GM12878 (cell line): ENCODE measurements around the gene LRRC59. TPM values are rescaled to one million over a fixed set of nuclear protein-coding genes. Genes with fewer than 3 reads are reported as not detected.
A peak's percentile ranks its signal among the peaks of the same experiment; 100 is the strongest.

Source experiments
- ATAC-seq: fragments of 200-7000 bp; cut with Tn5 transposase; 3 replicates; pipeline ENCODE4 v1.9.1; 2020; ENCODE audit warnings: mild to moderate bottlenecking, moderate library complexity
- BruUV-seq: library from RNA; stranded (reverse); fragments of 400-500 nt; replicated peaks from 2 replicates; lab custom pipeline; 2021; lab: Mats Ljungman, UMichigan
- CTCF ChIA-PET: fragments of 300-600 bp; sonication (Branson Sonifier 250); formaldehyde crosslinking; extraction: SDS; loops from one replicate; lab custom pipeline; 2021; ENCODE audit warnings: inconsistent platforms; lab: Yijun Ruan, JAX
- POLR2A ChIA-PET: fragments of 350-600 bp; formaldehyde crosslinking; extraction: SDS; loops from one replicate; lab custom pipeline; 2021; ENCODE audit warnings: inconsistent platforms; lab: Charles Lee
- RAD21 ChIA-PET: fragments of 300-600 bp; sonication (Branson Sonifier 250); formaldehyde crosslinking; loops from one replicate; lab custom pipeline; 2023; ENCODE audit warnings: antibody characterized with exemption; ENCODE audit not compliant: unreplicated experiment; lab: Charles Lee
- SMC1A ChIA-PET: fragments of 300-600 bp; sonication (Branson Sonifier 250); formaldehyde crosslinking; loops from one replicate; lab custom pipeline; 2023; ENCODE audit not compliant: unreplicated experiment, uncharacterized antibody; lab: Charles Lee
- DNase-seq: peaks from one replicate; pipeline ENCODE4 v3.0.0-alpha.2; 2011; ENCODE audit warnings: low read depth, low spot score
- FAIRE-seq: peaks from 3 replicates; lab custom pipeline; 2011; peaks lifted over from hg19 to GRCh38; lab: Jason Lieb, UNC
- H2AFZ ChIP-seq: 2 replicates; pipeline ENCODE4 v1.6.0; 2011; ENCODE audit warnings: low read depth, low read length, control low read depth; ENCODE audit not compliant: control insufficient read depth
- H3K27ac ChIP-seq: 2 replicates; pipeline ENCODE4 v1.5.1; 2011; ENCODE audit warnings: control low read depth; ENCODE audit not compliant: control insufficient read depth, insufficient read depth
- H3K27me3 ChIP-seq, 2 experiments: replicated peaks in 1 of 2; 2 replicates each; pipeline versions ENCODE4 v1.6.0 to v1.6.1; 2011; ENCODE audit warnings: low read length in 1 of 2; ENCODE audit not compliant: control insufficient read depth in 2 of 2, insufficient read depth in 2 of 2
- H3K36me3 ChIP-seq, 2 experiments: 2 replicates each; pipeline ENCODE4 v1.5.1; 2011; ENCODE audit warnings: low read length in 1 of 2; ENCODE audit not compliant: control insufficient read depth in 2 of 2, insufficient read depth in 2 of 2
- H3K4me1 ChIP-seq: 2 replicates; pipeline ENCODE4 v1.6.1; 2011; ENCODE audit warnings: mild to moderate bottlenecking, low read length, moderate library complexity, mixed read lengths; ENCODE audit not compliant: control insufficient read depth, insufficient read depth
- H3K4me2 ChIP-seq: 2 replicates; pipeline ENCODE4 v1.6.0; 2011; ENCODE audit warnings: control low read depth; ENCODE audit not compliant: control insufficient read depth, insufficient read depth
- H3K4me3 ChIP-seq: fragments of 200-600 bp; sonication (generic); 2 replicates; pipeline ENCODE4 v1.5.1; 2016
- H3K79me2 ChIP-seq: 2 replicates; pipeline ENCODE4 v1.6.0; 2011; ENCODE audit warnings: low read length; ENCODE audit not compliant: control insufficient read depth, insufficient read depth
- H3K9ac ChIP-seq: 2 replicates; pipeline ENCODE4 v1.8.0; 2011; ENCODE audit warnings: low read length, control low read depth, mixed read lengths; ENCODE audit not compliant: control insufficient read depth, insufficient read depth
- H3K9me3 ChIP-seq: replicated peaks from 3 replicates; pipeline ENCODE4 v1.5.1; 2011; ENCODE audit warnings: mild to moderate bottlenecking, low read length; ENCODE audit not compliant: control insufficient read depth, insufficient read depth
- H4K20me1 ChIP-seq: 2 replicates; pipeline ENCODE4 v1.6.0; 2011; ENCODE audit not compliant: control insufficient read depth, insufficient read depth
- LARP7 ChIP-seq: fragments of 450-650 bp; IDR thresholded peaks from 2 replicates; pipeline ENCODE4 v1.6.1; 2017; ENCODE audit warnings: mild to moderate bottlenecking
- MTA2 ChIP-seq: fragments of 450-650 bp; IDR thresholded peaks from 2 replicates; pipeline ENCODE4 v1.6.1; 2016; ENCODE audit warnings: low read depth, mild to moderate bottlenecking, moderate library complexity
- STAT1 ChIP-seq: fragments of 450-650 bp; conservative IDR thresholded peaks from 2 replicates; pipeline ENCODE4 v1.6.1; 2014; ENCODE audit warnings: antibody characterized with exemption, mild to moderate bottlenecking
- ZNF24 ChIP-seq: fragments of 450-650 bp; IDR thresholded peaks from 2 replicates; pipeline ENCODE4 v1.6.1; 2017; ENCODE audit warnings: antibody characterized with exemption, mild to moderate bottlenecking
- WGBS: methylation state at CpG from one replicate; pipeline ENCODE4 v1.1.6; 2016; ENCODE audit warnings: low lambda C conversion rate; ENCODE audit not compliant: insufficient replicate concordance, insufficient coverage; ENCODE audit errors: missing lambda C conversion rate; 5-methylcytosine and 5-hydroxymethylcytosine counted together
- in situ Hi-C: fragments of 300-500 bp; cut with MboI; formaldehyde crosslinking; loops from 9 replicates; pipeline ENCODE4 v1.14.3; 2018; ENCODE audit warnings: mixed read lengths
- intact Hi-C: fragments of 100-400 bp; cut with micrococcal nuclease; formaldehyde crosslinking; loops from one replicate; pipeline ENCODE4 v1.14.2; 2022; ENCODE audit not compliant: unreplicated experiment
- polyA plus RNA-seq, 11 experiments: library from polyadenylated mRNA; depleted of rRNA in 4 of 11; unstranded in 6 of 11; stranded (reverse) in 5 of 11; fragments of >200 nt; fragmentation: Nextera tagmentation in 4 of 11; fragmentation: Illumina TruSeq in 1 of 11; extraction: Ambion mirVana in 4 of 11; extraction: Trizol in 1 of 11; gene quantifications; 1 replicate in 1 of 11; 2 replicates in 10 of 11; pipeline versions ENCODE4 v1.2.1 to v1.2.3, GENCODE V29; 2011 to 2016; ENCODE audit warnings: inconsistent platforms in 2 of 11, missing spikeins in 2 of 11, low read depth in 1 of 11
- total RNA-seq, 4 experiments: library from RNA; depleted of rRNA in 3 of 4; stranded (reverse); fragments of >200 nt in 3 of 4; fragmentation: Illumina TruSeq in 1 of 4; extraction: Trizol in 1 of 4; gene quantifications; 2 replicates each; pipeline versions ENCODE4 v1.2.1 to v1.2.3, GENCODE V29; 2013 to 2021
- TF ChIP-seq, protein P1 (sequence below): IDR thresholded peaks from 2 replicates; pipeline ENCODE4 v1.6.1; 2012; ENCODE audit warnings: improper control_type of control experiment, low read depth, low read length; ENCODE audit not compliant: insufficient replicate concordance

LRRC59 gene
- total and polyA plus RNA-seq, 10 of the 15 experiments (the other 5 are each of a cell fraction or from before 2014, with no cell fraction given): 8.8 to 82.2 (median 63.0) TPM

DNA sequence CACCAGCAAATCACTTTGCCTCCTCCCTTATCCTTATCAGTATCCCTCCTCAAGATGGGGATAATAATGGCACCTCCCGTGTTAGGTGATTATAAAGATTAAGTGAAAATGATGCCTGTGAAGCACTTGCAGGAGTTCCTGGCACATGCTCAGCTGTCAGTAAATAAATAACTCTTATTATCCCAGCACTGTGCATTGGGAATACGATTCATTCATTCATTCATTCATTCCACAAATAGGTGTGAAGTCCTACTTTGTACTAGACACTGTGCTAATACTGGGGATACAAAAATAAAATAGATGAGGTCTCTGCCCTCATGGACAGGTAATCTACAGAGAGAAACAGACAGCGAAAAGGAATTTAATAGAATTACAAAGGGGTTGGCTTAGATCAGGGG lies 49.4 kb downstream of the LRRC59 start:
- DNase-seq: no peak
- H3K27me3 ChIP-seq: no peaks in the 10 kb centered on the region
- peaks cover 5% of the 10 kb centered on the region for H3K79me2 ChIP-seq
- no peak overlapping the region for H3K27ac ChIP-seq
- no peak overlapping the region for H3K9ac ChIP-seq
- FAIRE-seq: no peak
- BruUV-seq: no TSS peak
- POLR2A ChIA-PET: interaction anchor here (0.6 kb wide), 2 partner anchors 12 to 50 kb away, joined by 3 to 5 read pairs; no protein-coding TSS in a partner anchor
- peaks cover 3% of the 10 kb centered on the region for H3K4me1 ChIP-seq
- H3K4me2 ChIP-seq: no peak overlapping the region
- CTCF ChIA-PET: interaction anchor here (1.2 to 8.0 kb wide), 2 partner anchors 14 to 39 kb away, joined by 3 to 68 read pairs; no protein-coding TSS in a partner anchor
- no peaks in the 10 kb centered on the region; a peak in 2 of 4 replicates for H3K36me3 ChIP-seq
- H4K20me1 ChIP-seq: no peaks in the 10 kb centered on the region
- 77% methylated on average over 3 of the region's 3 CpGs for WGBS
- in situ Hi-C loops (no loop called here), intact Hi-C loops (loop anchor here (5.0 kb wide), 2 partner anchors 41 to 129 kb away; partner anchors contain the start of gene RSAD1)
- H3K4me3 ChIP-seq: no peak overlapping the region
- SMC1A ChIA-PET: interaction anchor here (1.6 to 3.3 kb wide), 2 partner anchors 14 to 21 kb away, joined by 3 to 17 read pairs; no protein-coding TSS in a partner anchor
- H3K9me3 ChIP-seq: no peaks in the 10 kb centered on the region
- TF ChIP-seq, protein P1, sequence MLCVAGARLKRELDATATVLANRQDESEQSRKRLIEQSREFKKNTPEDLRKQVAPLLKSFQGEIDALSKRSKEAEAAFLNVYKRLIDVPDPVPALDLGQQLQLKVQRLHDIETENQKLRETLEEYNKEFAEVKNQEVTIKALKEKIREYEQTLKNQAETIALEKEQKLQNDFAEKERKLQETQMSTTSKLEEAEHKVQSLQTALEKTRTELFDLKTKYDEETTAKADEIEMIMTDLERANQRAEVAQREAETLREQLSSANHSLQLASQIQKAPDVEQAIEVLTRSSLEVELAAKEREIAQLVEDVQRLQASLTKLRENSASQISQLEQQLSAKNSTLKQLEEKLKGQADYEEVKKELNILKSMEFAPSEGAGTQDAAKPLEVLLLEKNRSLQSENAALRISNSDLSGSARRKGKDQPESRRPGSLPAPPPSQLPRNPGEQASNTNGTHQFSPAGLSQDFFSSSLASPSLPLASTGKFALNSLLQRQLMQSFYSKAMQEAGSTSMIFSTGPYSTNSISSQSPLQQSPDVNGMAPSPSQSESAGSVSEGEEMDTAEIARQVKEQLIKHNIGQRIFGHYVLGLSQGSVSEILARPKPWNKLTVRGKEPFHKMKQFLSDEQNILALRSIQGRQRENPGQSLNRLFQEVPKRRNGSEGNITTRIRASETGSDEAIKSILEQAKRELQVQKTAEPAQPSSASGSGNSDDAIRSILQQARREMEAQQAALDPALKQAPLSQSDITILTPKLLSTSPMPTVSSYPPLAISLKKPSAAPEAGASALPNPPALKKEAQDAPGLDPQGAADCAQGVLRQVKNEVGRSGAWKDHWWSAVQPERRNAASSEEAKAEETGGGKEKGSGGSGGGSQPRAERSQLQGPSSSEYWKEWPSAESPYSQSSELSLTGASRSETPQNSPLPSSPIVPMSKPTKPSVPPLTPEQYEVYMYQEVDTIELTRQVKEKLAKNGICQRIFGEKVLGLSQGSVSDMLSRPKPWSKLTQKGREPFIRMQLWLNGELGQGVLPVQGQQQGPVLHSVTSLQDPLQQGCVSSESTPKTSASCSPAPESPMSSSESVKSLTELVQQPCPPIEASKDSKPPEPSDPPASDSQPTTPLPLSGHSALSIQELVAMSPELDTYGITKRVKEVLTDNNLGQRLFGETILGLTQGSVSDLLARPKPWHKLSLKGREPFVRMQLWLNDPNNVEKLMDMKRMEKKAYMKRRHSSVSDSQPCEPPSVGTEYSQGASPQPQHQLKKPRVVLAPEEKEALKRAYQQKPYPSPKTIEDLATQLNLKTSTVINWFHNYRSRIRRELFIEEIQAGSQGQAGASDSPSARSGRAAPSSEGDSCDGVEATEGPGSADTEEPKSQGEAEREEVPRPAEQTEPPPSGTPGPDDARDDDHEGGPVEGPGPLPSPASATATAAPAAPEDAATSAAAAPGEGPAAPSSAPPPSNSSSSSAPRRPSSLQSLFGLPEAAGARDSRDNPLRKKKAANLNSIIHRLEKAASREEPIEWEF: no peak
- TF ChIP-seq MTA2: no peak
- peak; percentile 88 for TF ChIP-seq ZNF24
- TF ChIP-seq STAT1: no peak
- TF ChIP-seq LARP7: no peak
- RAD21 ChIA-PET: no interaction called here
- no peak for ATAC-seq
- no peak overlapping the region for H2AFZ ChIP-seq
